NCI-H2171 treated with DMSO at 0.1 percent for 48 hours (cell line): ENCODE data around the gene MAGEA9B.
"Not testable (repeated sequence)": the region's sequence is repeated elsewhere in the genome, so short reads cannot be mapped to it uniquely, and the experiment has no call there.

ENCODE experiments used
- DNase-seq: peaks from one replicate; lab custom pipeline; 2025; lab: John Stamatoyannopoulos, UW

Gene MAGEA9B

DNA sequence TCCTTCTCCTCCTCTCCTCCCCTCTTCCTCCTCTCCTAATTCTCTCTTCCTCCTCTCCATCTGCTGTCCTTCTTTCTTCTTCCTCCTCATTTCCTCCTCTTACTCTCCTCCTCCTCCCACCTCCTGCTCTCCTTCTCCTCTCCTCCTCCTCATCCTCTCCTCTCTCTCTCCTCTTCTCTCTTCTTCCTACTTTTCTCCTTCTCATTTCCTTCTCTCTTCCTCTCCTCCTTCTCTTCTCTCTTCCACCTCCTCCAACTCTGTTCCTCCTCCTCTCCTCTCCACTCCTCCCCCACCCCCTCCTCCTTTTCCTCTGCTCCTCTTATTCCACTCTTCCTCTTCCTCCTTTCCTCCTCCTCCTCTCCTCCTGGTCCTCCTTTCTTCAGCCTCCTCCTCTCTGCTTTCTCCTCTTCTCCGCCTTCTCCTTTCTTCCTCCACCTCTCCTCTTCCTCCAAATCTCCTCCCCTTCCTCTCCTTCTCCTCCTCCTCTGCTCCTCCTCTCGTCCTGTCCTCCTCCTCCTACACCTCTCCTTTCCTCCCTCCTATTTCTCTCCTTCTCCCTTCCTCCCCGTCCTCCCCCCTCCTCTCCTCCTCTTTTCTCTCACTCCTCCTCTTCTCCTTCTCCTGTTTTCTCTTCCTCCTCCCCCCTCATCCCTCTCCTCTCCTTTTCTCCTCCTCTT lies 52.2 kb downstream of the MAGEA9B start:
- DNase-seq, result not testable (repeated sequence)

DNA sequence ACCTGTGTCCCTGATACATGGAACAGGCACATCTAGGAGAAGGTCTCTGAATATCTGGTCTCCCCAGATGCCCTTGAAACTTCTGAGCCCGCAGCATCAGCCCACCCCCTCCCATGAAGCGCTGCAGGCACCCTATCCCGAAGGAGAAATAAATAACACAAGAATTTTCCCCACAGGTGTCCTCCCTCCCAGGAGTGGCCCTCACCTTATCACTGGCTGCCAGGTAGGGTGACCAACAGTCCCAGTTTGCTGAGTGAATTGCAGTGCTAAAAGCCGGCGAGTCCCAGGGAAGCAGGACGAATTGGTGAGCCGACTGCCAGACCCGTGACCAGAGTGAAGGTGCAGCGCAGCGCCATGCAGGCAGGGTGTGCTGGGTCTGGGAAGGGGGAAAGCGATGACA lies 53.3 kb downstream of the MAGEA9B start:
- not testable (repeated sequence) for DNase-seq

DNA sequence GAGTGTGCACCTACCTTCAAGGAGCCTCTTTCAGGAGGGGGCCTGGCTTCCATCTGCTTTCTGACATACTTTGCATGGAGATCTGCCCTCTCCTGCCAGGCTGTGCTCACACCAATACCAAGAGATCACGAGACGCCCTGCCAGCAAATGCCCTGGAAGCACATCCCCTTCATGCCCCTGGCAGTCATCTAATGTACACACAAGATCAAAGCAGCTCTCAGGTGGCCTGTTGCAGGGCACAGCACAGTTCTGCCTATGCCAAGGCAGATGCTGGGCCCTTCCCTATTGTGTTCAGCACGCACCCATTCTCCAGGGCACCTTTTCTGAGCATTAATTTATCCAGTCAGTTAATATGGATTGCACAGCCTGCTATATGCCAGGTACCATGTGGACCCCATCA lies 54.4 kb downstream of the MAGEA9B start:
- DNase-seq, result not testable (repeated sequence)
